Cardiac muscle cell (in vitro differentiated cells and primary cell): Measurements from ENCODE around the gene PLA1A. TPM values are rescaled to one million over a fixed set of nuclear protein-coding genes. Genes with fewer than 3 reads are reported as not detected.
"Not testable (repeated sequence)": the region's sequence is repeated elsewhere in the genome, so short reads cannot be mapped to it uniquely, and the experiment has no call there.

Source experiments
- DNase-seq, 2 donors: peaks; one replicate each; pipeline versions ENCODE4 v3.0.0 to v3.0.0-alpha.2; 2010 to 2017; ENCODE audit warnings: low read depth in 1 of 2, low spot score in 1 of 2
- H3K27ac ChIP-seq: fragments of 200-600 bp; sonication (generic); 2 replicates; pipeline ENCODE4 v1.5.1; 2016
- H3K27me3 ChIP-seq: fragments of 200-600 bp; sonication (generic); 2 replicates; pipeline ENCODE4 v1.6.0; 2016; ENCODE audit warnings: control low read depth
- H3K36me3 ChIP-seq: fragments of 200-600 bp; sonication (generic); 2 replicates; pipeline ENCODE4 v1.5.1; 2016; ENCODE audit warnings: control low read depth
- H3K4me1 ChIP-seq: fragments of 200-600 bp; sonication (generic); 2 replicates; pipeline ENCODE4 v1.8.1; 2017; ENCODE audit warnings: low read depth, mild to moderate bottlenecking, mixed run types
- H3K4me3 ChIP-seq: fragments of 200-600 bp; sonication (generic); 2 replicates; pipeline ENCODE4 v1.5.1; 2016; ENCODE audit warnings: mild to moderate bottlenecking
- H3K9me3 ChIP-seq: fragments of 200-600 bp; sonication (generic); 2 replicates; pipeline ENCODE4 v1.5.1; 2017; ENCODE audit warnings: low read depth, mild to moderate bottlenecking, control low read depth
- polyA plus RNA-seq: library from polyadenylated mRNA; unstranded; fragments of >200 nt; fragmentation: Nextera tagmentation; extraction: Ambion mirVana; gene quantifications from 2 replicates; pipeline ENCODE4 v1.2.1, GENCODE V29; 2016
- total RNA-seq: library from RNA; depleted of rRNA; stranded (reverse); fragments of >200 nt; gene quantifications from 2 replicates; pipeline ENCODE4 v1.2.3, GENCODE V29; 2016
- TF ChIP-seq, protein P1 (sequence below): IDR thresholded peaks from 2 replicates; pipeline ENCODE4 v1.5.1; 2012; ENCODE audit warnings: low read depth, mild to moderate bottlenecking, low read length

PLA1A gene
- total and polyA plus RNA-seq, 2 experiments from 2014 or later: 0.07 TPM; not detected in 1

- no peaks in the 10 kb centered on the region for H3K27me3 ChIP-seq
- DNase-seq: peak; percentile 95 to 97
- TF ChIP-seq, protein P1, sequence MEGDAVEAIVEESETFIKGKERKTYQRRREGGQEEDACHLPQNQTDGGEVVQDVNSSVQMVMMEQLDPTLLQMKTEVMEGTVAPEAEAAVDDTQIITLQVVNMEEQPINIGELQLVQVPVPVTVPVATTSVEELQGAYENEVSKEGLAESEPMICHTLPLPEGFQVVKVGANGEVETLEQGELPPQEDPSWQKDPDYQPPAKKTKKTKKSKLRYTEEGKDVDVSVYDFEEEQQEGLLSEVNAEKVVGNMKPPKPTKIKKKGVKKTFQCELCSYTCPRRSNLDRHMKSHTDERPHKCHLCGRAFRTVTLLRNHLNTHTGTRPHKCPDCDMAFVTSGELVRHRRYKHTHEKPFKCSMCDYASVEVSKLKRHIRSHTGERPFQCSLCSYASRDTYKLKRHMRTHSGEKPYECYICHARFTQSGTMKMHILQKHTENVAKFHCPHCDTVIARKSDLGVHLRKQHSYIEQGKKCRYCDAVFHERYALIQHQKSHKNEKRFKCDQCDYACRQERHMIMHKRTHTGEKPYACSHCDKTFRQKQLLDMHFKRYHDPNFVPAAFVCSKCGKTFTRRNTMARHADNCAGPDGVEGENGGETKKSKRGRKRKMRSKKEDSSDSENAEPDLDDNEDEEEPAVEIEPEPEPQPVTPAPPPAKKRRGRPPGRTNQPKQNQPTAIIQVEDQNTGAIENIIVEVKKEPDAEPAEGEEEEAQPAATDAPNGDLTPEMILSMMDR: no peak
- peak within 1 kb of the TSS; percentile 63 for H3K4me3 ChIP-seq
- H3K9me3 ChIP-seq: no peaks in the 10 kb centered on the region
- peaks cover 24% of the 10 kb centered on the region for H3K4me1 ChIP-seq
- peak within 1 kb of the TSS; percentile 94 for H3K27ac ChIP-seq
- H3K36me3 ChIP-seq: peaks cover 8% of the 10 kb centered on the region
Measured at GRCh38 chr3:119676771-119677640, 79.3 kb downstream of the PLA1A start, which contains the start of gene COX17. Gene COX17, minus strand, starts transcription at chr3:119677406. Its CDS starts 96 bp downstream, at chr3:119677310.

- H3K9me3 ChIP-seq: no peaks in the 10 kb centered on the region
- no peaks in the 10 kb centered on the region for H3K27me3 ChIP-seq
- TF ChIP-seq, protein P1: no peak
- H3K4me1 ChIP-seq: peaks cover 18% of the 10 kb centered on the region
- H3K36me3 ChIP-seq: peaks cover 8% of the 10 kb centered on the region
- peak overlapping the region; percentile 94 for H3K27ac ChIP-seq
- peak overlapping the region; percentile 63 for H3K4me3 ChIP-seq
- DNase-seq: no peak
Measured at GRCh38 chr3:119677641-119677934, 79.9 kb downstream of the PLA1A start.

DNA sequence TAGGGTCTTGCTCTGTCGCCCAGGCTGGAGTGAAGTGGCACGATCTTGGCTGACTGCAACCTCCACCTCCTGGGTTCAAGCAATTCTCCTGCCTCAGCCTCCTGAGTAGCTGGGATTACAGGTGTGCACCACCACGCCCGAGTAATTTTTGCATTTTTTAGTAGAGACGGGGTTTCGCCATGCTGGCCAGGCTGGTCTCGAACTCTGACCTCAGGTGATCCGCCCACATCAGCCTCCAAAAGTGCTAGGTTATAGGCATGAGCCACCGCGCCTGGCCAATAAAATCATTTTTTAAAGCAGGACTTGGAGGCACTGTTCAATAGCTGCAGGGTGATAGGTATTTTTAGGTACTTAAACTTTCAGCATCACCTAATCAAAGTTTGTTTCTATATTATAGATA, 80.5 kb downstream of the PLA1A start:
- peaks cover 13% of the 10 kb centered on the region for H3K4me1 ChIP-seq
- not testable (repeated sequence) for H3K36me3 ChIP-seq, H3K9me3 ChIP-seq, DNase-seq, H3K27ac ChIP-seq, H3K27me3 ChIP-seq, H3K4me3 ChIP-seq

Other genes with a start within 250 kb of the PLA1A start
- gene TMEM39A, start 134.3 kb upstream of the PLA1A start, total RNA-seq: 42.9 and 48.8 TPM in 2 replicates
- gene TMEM39A, start 134.3 kb upstream of the PLA1A start, polyA plus RNA-seq: 21.5 and 25.9 TPM in 2 replicates
- 11.0 and 12.5 TPM in 2 replicates for gene POGLUT1, start 128.9 kb upstream of the PLA1A start, total RNA-seq
- gene POGLUT1, start 128.9 kb upstream of the PLA1A start, polyA plus RNA-seq: 19.2 and 22.1 TPM in 2 replicates
- 106 and 110 TPM in 2 replicates for gene TIMMDC1, start 99.3 kb upstream of the PLA1A start, total RNA-seq
- gene TIMMDC1, start 99.3 kb upstream of the PLA1A start, polyA plus RNA-seq: 256 and 308 TPM in 2 replicates
- gene CD80, start 38.3 kb upstream of the PLA1A start, total RNA-seq: 0.28 and 0.39 TPM in 2 replicates
- not detected in 2 replicates for gene CD80, start 38.3 kb upstream of the PLA1A start, polyA plus RNA-seq
- 2.7 and 3.6 TPM in 2 replicates for gene ADPRH, start 18.4 kb upstream of the PLA1A start, total RNA-seq
- gene ADPRH, start 18.4 kb upstream of the PLA1A start, polyA plus RNA-seq: 4.8 and 5.6 TPM in 2 replicates
- 180 and 214 TPM in 2 replicates for gene POPDC2, start 62.7 kb downstream of the PLA1A start, total RNA-seq
- 68.0 and 107 TPM in 2 replicates for gene POPDC2, start 62.7 kb downstream of the PLA1A start, polyA plus RNA-seq
- gene COX17, start 79.5 kb downstream of the PLA1A start, total RNA-seq: 45.5 and 56.8 TPM in 2 replicates
- 146 and 174 TPM in 2 replicates for gene COX17, start 79.5 kb downstream of the PLA1A start, polyA plus RNA-seq
- 0.53 and 0.92 TPM in 2 replicates for gene CFAP91, start 105.1 kb downstream of the PLA1A start, total RNA-seq
- gene CFAP91, start 105.1 kb downstream of the PLA1A start, polyA plus RNA-seq: 1.4 and 3.4 TPM in 2 replicates
- gene NR1I2, start 184.2 kb downstream of the PLA1A start, total RNA-seq: 0.06 TPM in 1 of 2 replicates, not detected in the other
- gene NR1I2, start 184.2 kb downstream of the PLA1A start, polyA plus RNA-seq: not detected in 2 replicates